Suprapubic skin (tissue), 3 donors: Measurements from ENCODE around the gene ECI1.

Experiments used
- CTCF ChIP-seq, 2 donors: fragments of 200-600 bp in 1 of 2; fragments of 450-650 bp in 1 of 2; sonication (generic) in 1 of 2; IDR thresholded peaks; one replicate each; pipeline ENCODE4 v1.5.1; 2016 to 2019; ENCODE audit warnings: antibody characterized with exemption in 2 of 2, mild to moderate bottlenecking in 1 of 2, moderate library complexity in 1 of 2
- EP300 ChIP-seq: sonication (generic); formaldehyde crosslinking; IDR thresholded peaks from one replicate; pipeline ENCODE4 v1.6.1; 2017; ENCODE audit warnings: antibody characterized with exemption

- TF ChIP-seq CTCF (IDR thresholded peaks at IDR 0.05) (no peak), EP300 (no peak)
These were observed 6.3 kb upstream of the ECI1 start for GRCh38 chr16:2257726-2258125.
